K562 (cell line): ENCODE data around the gene TMEM60. TPM values are rescaled to one million over a fixed set of nuclear protein-coding genes. Genes with fewer than 3 reads are reported as not detected.
A peak's percentile ranks its signal among the peaks of the same experiment; 100 is the strongest.

Experiments
- CAMTA2 ChIP-seq: fragments of 250-450 bp; sonication (Bioruptor Pico); conservative IDR thresholded peaks from 2 replicates; pipeline ENCODE4 v1.5.1; 2022
- CSDE1 ChIP-seq, 2 experiments: fragments of 450-650 bp; IDR thresholded peaks; 2 replicates each; pipeline ENCODE4 v1.6.1; 2016; ENCODE audit warnings: mild to moderate bottlenecking in 1 of 2
- HDAC1 ChIP-seq, 2 experiments: fragments of 450-650 bp; IDR thresholded peaks; 2 replicates each; pipeline ENCODE4 v1.6.1; 2016 to 2017; ENCODE audit warnings: inconsistent platforms in 1 of 2, mild to moderate bottlenecking in 1 of 2, moderate library complexity in 1 of 2
- NBN ChIP-seq: fragments of 450-650 bp; IDR thresholded peaks from 2 replicates; pipeline ENCODE4 v1.6.1; 2016; ENCODE audit warnings: low read depth, mild to moderate bottlenecking
- NFRKB ChIP-seq: fragments of 450-650 bp; IDR thresholded peaks from 2 replicates; pipeline ENCODE4 v1.6.1; 2016; ENCODE audit warnings: low read depth
- NR3C1 ChIP-seq: sonication (generic); formaldehyde crosslinking; IDR thresholded peaks from 2 replicates; pipeline ENCODE4 v1.8.1; 2022; ENCODE audit warnings: missing genetic modification reagents
- OTX1 ChIP-seq: fragments of 450-650 bp; formaldehyde crosslinking; IDR thresholded peaks from 2 replicates; pipeline ENCODE4 v1.4.0; 2022; ENCODE audit warnings: mild to moderate bottlenecking
- PHF8 ChIP-seq: fragments of 200-600 bp; sonication (generic); IDR thresholded peaks from 2 replicates; pipeline ENCODE4 v1.6.1; 2012; ENCODE audit warnings: mixed run types, mild to moderate bottlenecking, inconsistent platforms, low read length, moderate library complexity, borderline replicate concordance
- SMAD3 ChIP-seq: fragments of 450-650 bp; formaldehyde crosslinking; conservative IDR thresholded peaks from 2 replicates; pipeline ENCODE4 v1.4.0; 2020; ENCODE audit warnings: mild to moderate bottlenecking
- TEAD2 ChIP-seq: fragments of 450-650 bp; IDR thresholded peaks from 2 replicates; pipeline ENCODE4 v1.6.1; 2016; ENCODE audit warnings: missing genetic modification characterization, control low read depth, missing compliant biosample characterization
- ZFP1 ChIP-seq: fragments of 450-650 bp; formaldehyde crosslinking; IDR thresholded peaks from 2 replicates; pipeline ENCODE4 v1.4.0; 2020; ENCODE audit warnings: mild to moderate bottlenecking, mixed read lengths
- ZNF354B ChIP-seq: fragments of 250-450 bp; sonication (Bioruptor Pico); IDR thresholded peaks from 2 replicates; pipeline ENCODE4 v1.4.0; 2020
- polyA plus RNA-seq, 8 experiments: library from polyadenylated mRNA; depleted of rRNA in 4 of 8; stranded (reverse) in 5 of 8; unstranded in 3 of 8; fragments of >200 nt; fragmentation: Nextera tagmentation in 2 of 8; fragmentation: Illumina TruSeq in 1 of 8; extraction: Ambion mirVana in 2 of 8; extraction: Trizol in 1 of 8; gene quantifications; 2 replicates each; pipeline versions ENCODE4 v1.2.1 to v1.2.3, GENCODE V29; 2011 to 2014; ENCODE audit warnings: inconsistent platforms in 1 of 8, missing spikeins in 1 of 8
- total RNA-seq, 7 experiments: library from RNA; depleted of rRNA in 6 of 7; stranded (reverse); fragments of >200 nt in 6 of 7; fragmentation: Illumina TruSeq in 2 of 7; extraction: Trizol in 2 of 7; gene quantifications; 2 replicates each; pipeline versions ENCODE4 v1.2.1 to v1.2.3, GENCODE V29; 2011 to 2021; ENCODE audit warnings: low replicate concordance in 1 of 7
- TF ChIP-seq, protein P1 (sequence below): fragments of 450-650 bp; conservative IDR thresholded peaks from 2 replicates; pipeline ENCODE4 v1.6.1; 2016; ENCODE audit warnings: missing genetic modification characterization, low read depth, mild to moderate bottlenecking, control low read depth, missing compliant biosample characterization
- TF ChIP-seq, protein P2 (sequence below): sonication (generic); formaldehyde crosslinking; IDR thresholded peaks from 2 replicates; pipeline ENCODE4 v1.8.0; 2022; ENCODE audit warnings: missing genetic modification reagents, mild to moderate bottlenecking, borderline replicate concordance
- TF ChIP-seq, protein P3 (sequence below): fragments of 250-450 bp; sonication (Bioruptor Pico); IDR thresholded peaks from 2 replicates; pipeline ENCODE4 v1.8.0; 2021; ENCODE audit warnings: moderate library complexity, mild to moderate bottlenecking, inconsistent platforms
- TF ChIP-seq, protein P4 (sequence below): fragments of 250-450 bp; sonication (Bioruptor Pico); IDR thresholded peaks from 2 replicates; pipeline ENCODE4 v1.8.0; 2022; ENCODE audit warnings: inconsistent platforms, mild to moderate bottlenecking, moderate library complexity, borderline replicate concordance
- TF ChIP-seq, protein P5 (sequence below): sonication (generic); formaldehyde crosslinking; IDR thresholded peaks from 2 replicates; pipeline ENCODE4 v1.8.0; 2023; ENCODE audit warnings: missing genetic modification reagents, mild to moderate bottlenecking, borderline replicate concordance

Gene TMEM60
- total and polyA plus RNA-seq, 9 of the 15 experiments (the other 6 are each of a cell fraction or from before 2014, with no cell fraction given), result 12.5 to 140 (median 38.4) TPM

DNA sequence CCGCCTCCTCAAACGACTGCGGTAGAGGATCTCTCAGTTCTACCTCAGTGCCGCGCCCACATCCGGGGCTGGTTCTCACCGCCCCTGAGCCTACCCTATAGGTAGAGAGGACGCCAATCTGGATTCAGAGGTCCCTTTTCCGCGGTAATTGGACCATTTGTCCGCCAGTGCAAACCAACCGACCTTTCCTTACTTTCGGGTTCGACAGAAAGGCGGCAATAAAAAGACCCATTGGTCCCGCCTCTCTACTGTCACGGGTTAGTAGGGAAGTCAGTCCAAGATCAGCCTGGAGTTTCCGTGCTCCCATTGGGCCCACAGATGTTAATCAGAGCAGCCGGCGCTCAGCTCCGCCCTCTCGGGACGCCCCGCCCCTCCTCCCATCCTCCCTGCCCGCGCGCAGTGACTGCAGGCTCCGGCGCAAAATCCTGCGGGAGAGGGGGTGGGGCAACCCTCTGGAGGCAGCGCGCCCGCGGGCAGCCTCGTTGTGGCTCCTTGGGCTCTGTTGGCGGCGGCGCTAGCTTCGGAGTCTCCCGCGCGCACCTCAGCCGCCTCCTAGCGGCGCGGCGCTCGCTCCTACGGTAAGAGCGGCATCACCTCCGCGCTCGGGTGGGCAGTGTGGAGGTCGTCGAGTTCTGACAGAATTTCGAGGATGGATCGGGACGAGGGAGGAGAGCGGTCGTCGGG, at the start of gene TMEM60, which contains the start of gene PHTF2 (continued):
- TF ChIP-seq, protein P1, sequence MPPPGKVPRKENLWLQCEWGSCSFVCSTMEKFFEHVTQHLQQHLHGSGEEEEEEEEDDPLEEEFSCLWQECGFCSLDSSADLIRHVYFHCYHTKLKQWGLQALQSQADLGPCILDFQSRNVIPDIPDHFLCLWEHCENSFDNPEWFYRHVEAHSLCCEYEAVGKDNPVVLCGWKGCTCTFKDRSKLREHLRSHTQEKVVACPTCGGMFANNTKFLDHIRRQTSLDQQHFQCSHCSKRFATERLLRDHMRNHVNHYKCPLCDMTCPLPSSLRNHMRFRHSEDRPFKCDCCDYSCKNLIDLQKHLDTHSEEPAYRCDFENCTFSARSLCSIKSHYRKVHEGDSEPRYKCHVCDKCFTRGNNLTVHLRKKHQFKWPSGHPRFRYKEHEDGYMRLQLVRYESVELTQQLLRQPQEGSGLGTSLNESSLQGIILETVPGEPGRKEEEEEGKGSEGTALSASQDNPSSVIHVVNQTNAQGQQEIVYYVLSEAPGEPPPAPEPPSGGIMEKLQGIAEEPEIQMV (tag), result no peak
- TF ChIP-seq OTX1 (CRISPR knock-in tag) (peak; percentile 72; the same call in 1 of the 2 replicates), PHF8 (peak; percentile 55; the same call in 1 of the 2 replicates), NR3C1 (CRISPR knock-in tag) (no peak), NBN (peak; percentile 27; the same call in 1 of the 2 replicates), HDAC1 (IDR thresholded peaks at IDR 0.05) (peak in 1 of 2 experiments; percentile 77; a peak in 1 of 4 replicates), ZNF354B (CRISPR knock-in tag) (no peak), ZFP1 (no peak), NFRKB (no peak), SMAD3 (CRISPR knock-in tag) (0 out of 2 replicates have a peak, but pooled peaks have one; percentile 33), CSDE1 (IDR thresholded peaks at IDR 0.05) (no peak), TEAD2 (tag) (no peak), CAMTA2 (no peak)
- TF ChIP-seq, protein P2, sequence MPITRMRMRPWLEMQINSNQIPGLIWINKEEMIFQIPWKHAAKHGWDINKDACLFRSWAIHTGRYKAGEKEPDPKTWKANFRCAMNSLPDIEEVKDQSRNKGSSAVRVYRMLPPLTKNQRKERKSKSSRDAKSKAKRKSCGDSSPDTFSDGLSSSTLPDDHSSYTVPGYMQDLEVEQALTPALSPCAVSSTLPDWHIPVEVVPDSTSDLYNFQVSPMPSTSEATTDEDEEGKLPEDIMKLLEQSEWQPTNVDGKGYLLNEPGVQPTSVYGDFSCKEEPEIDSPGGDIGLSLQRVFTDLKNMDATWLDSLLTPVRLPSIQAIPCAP (CRISPR knock-in tag), result no peak
- TF ChIP-seq, protein P3, sequence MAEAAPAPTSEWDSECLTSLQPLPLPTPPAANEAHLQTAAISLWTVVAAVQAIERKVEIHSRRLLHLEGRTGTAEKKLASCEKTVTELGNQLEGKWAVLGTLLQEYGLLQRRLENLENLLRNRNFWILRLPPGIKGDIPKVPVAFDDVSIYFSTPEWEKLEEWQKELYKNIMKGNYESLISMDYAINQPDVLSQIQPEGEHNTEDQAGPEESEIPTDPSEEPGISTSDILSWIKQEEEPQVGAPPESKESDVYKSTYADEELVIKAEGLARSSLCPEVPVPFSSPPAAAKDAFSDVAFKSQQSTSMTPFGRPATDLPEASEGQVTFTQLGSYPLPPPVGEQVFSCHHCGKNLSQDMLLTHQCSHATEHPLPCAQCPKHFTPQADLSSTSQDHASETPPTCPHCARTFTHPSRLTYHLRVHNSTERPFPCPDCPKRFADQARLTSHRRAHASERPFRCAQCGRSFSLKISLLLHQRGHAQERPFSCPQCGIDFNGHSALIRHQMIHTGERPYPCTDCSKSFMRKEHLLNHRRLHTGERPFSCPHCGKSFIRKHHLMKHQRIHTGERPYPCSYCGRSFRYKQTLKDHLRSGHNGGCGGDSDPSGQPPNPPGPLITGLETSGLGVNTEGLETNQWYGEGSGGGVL (CRISPR knock-in tag), result no peak
- TF ChIP-seq, protein P4, sequence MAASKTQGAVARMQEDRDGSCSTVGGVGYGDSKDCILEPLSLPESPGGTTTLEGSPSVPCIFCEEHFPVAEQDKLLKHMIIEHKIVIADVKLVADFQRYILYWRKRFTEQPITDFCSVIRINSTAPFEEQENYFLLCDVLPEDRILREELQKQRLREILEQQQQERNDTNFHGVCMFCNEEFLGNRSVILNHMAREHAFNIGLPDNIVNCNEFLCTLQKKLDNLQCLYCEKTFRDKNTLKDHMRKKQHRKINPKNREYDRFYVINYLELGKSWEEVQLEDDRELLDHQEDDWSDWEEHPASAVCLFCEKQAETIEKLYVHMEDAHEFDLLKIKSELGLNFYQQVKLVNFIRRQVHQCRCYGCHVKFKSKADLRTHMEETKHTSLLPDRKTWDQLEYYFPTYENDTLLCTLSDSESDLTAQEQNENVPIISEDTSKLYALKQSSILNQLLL (CRISPR knock-in tag), result no peak
- TF ChIP-seq, protein P5, sequence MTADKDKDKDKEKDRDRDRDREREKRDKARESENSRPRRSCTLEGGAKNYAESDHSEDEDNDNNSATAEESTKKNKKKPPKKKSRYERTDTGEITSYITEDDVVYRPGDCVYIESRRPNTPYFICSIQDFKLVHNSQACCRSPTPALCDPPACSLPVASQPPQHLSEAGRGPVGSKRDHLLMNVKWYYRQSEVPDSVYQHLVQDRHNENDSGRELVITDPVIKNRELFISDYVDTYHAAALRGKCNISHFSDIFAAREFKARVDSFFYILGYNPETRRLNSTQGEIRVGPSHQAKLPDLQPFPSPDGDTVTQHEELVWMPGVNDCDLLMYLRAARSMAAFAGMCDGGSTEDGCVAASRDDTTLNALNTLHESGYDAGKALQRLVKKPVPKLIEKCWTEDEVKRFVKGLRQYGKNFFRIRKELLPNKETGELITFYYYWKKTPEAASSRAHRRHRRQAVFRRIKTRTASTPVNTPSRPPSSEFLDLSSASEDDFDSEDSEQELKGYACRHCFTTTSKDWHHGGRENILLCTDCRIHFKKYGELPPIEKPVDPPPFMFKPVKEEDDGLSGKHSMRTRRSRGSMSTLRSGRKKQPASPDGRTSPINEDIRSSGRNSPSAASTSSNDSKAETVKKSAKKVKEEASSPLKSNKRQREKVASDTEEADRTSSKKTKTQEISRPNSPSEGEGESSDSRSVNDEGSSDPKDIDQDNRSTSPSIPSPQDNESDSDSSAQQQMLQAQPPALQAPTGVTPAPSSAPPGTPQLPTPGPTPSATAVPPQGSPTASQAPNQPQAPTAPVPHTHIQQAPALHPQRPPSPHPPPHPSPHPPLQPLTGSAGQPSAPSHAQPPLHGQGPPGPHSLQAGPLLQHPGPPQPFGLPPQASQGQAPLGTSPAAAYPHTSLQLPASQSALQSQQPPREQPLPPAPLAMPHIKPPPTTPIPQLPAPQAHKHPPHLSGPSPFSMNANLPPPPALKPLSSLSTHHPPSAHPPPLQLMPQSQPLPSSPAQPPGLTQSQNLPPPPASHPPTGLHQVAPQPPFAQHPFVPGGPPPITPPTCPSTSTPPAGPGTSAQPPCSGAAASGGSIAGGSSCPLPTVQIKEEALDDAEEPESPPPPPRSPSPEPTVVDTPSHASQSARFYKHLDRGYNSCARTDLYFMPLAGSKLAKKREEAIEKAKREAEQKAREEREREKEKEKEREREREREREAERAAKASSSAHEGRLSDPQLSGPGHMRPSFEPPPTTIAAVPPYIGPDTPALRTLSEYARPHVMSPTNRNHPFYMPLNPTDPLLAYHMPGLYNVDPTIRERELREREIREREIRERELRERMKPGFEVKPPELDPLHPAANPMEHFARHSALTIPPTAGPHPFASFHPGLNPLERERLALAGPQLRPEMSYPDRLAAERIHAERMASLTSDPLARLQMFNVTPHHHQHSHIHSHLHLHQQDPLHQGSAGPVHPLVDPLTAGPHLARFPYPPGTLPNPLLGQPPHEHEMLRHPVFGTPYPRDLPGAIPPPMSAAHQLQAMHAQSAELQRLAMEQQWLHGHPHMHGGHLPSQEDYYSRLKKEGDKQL (CRISPR knock-in tag), result no peak
